Uterus (tissue), 4 donors: Measurements from ENCODE around the gene MRPS25. TPM values are rescaled to one million over a fixed set of nuclear protein-coding genes. Genes with fewer than 3 reads are reported as not detected.
"Not testable (repeated sequence)": the region's sequence is repeated elsewhere in the genome, so short reads cannot be mapped to it uniquely, and the experiment has no call there.

Experiments used
- DNase-seq, 2 donors: peaks; one replicate each; pipeline ENCODE4 v3.0.0-alpha.2; 2019 to 2020
- H3K27ac ChIP-seq, 2 donors: fragments of 200-600 bp; sonication (generic); 1 replicate in 1 of 2; 2 replicates in 1 of 2; pipeline ENCODE4 v1.5.1; 2016 to 2018
- H3K27me3 ChIP-seq, 2 donors: fragments of 200-600 bp; sonication (generic); one replicate each; pipeline ENCODE4 v1.5.1; 2018 to 2019; ENCODE audit warnings: control low read depth in 1 of 2
- H3K36me3 ChIP-seq, 2 donors: fragments of 200-600 bp; sonication (generic); one replicate each; pipeline ENCODE4 v1.5.1; 2019; ENCODE audit warnings: control low read depth in 1 of 2
- H3K4me1 ChIP-seq, 2 donors: fragments of 200-600 bp; sonication (generic); one replicate each; pipeline ENCODE4 v1.5.1; 2018 to 2019; ENCODE audit warnings: control low read depth in 1 of 2
- H3K4me3 ChIP-seq, 2 donors: fragments of 200-600 bp; sonication (generic); 1 replicate in 1 of 2; 2 replicates in 1 of 2; pipeline ENCODE4 v1.5.1; 2018 to 2019; ENCODE audit warnings: mild to moderate bottlenecking in 1 of 2
- H3K9me3 ChIP-seq, 2 donors: fragments of 200-600 bp; sonication (generic); one replicate each; pipeline ENCODE4 v1.5.1; 2019; ENCODE audit warnings: control low read depth in 1 of 2
- POLR2A ChIP-seq, 2 donors: fragments of 450-650 bp; IDR thresholded peaks; one replicate each; pipeline ENCODE4 v1.6.1; 2016; ENCODE audit warnings: antibody characterized with exemption in 2 of 2, mild to moderate bottlenecking in 1 of 2, moderate library complexity in 1 of 2
- intact Hi-C: fragments of 100-400 bp; cut with DNase I; formaldehyde crosslinking; loops from one replicate; pipeline ENCODE4 v1.15.1; 2023; ENCODE audit warnings: low total_unique reads
- total RNA-seq, 4 donors: library from RNA; depleted of rRNA in 3 of 4; stranded (reverse); fragments of >200 nt in 3 of 4; gene quantifications; one replicate each; pipeline versions ENCODE4 v1.1.0 to v1.2.4, GENCODE V29; 2014 to 2023
- TF ChIP-seq, protein P1 (sequence below), 4 experiments: fragments of 200-600 bp in 2 of 4; fragments of 450-650 bp in 2 of 4; sonication (generic) in 2 of 4; IDR thresholded peaks; one replicate each; pipeline ENCODE4 v1.5.1; 2016 to 2019; ENCODE audit warnings: antibody characterized with exemption in 4 of 4, mild to moderate bottlenecking in 2 of 4, moderate library complexity in 1 of 4
- donor health status: DM: yes; HTN: yes; CAD: no.

The MRPS25 gene
- total RNA-seq, 4 donors from 2014 or later = 6.2 to 49.8 (median 18.6) TPM

DNA sequence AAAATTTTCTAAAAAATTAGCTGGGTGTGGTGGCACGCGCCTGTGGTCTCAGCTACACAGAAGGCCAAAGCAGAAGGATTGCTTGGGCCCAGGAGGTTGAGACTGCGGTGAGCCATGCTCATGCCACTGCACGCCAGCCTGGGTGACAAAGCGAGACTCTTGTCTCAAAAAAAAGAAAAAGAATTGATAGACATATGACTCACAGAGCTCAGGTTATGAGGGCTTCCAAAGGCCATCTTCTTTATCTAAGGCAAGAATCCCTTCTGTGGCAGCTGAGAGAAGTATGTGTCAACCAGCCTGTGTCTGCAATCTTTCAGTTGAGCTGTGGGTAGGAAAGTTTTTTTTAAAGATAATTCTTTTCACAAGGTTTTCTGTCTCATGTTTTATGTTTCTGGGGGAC, 53.9 kb downstream of the MRPS25 start:
- no peaks in the 10 kb centered on the region for H3K4me1 ChIP-seq
- no peak for TF ChIP-seq POLR2A (IDR thresholded peaks at IDR 0.05)
- TF ChIP-seq, protein P1, sequence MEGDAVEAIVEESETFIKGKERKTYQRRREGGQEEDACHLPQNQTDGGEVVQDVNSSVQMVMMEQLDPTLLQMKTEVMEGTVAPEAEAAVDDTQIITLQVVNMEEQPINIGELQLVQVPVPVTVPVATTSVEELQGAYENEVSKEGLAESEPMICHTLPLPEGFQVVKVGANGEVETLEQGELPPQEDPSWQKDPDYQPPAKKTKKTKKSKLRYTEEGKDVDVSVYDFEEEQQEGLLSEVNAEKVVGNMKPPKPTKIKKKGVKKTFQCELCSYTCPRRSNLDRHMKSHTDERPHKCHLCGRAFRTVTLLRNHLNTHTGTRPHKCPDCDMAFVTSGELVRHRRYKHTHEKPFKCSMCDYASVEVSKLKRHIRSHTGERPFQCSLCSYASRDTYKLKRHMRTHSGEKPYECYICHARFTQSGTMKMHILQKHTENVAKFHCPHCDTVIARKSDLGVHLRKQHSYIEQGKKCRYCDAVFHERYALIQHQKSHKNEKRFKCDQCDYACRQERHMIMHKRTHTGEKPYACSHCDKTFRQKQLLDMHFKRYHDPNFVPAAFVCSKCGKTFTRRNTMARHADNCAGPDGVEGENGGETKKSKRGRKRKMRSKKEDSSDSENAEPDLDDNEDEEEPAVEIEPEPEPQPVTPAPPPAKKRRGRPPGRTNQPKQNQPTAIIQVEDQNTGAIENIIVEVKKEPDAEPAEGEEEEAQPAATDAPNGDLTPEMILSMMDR (IDR thresholded peaks at IDR 0.05) = no peak
- H3K9me3 ChIP-seq = no peaks in the 10 kb centered on the region
- H3K27ac ChIP-seq = no peak overlapping the region
- no peak for DNase-seq
- H3K4me3 ChIP-seq = no peak overlapping the region
- no peaks in the 10 kb centered on the region for H3K27me3 ChIP-seq
- no peaks in the 10 kb centered on the region for H3K36me3 ChIP-seq
- intact Hi-C loops = no loop called here

DNA sequence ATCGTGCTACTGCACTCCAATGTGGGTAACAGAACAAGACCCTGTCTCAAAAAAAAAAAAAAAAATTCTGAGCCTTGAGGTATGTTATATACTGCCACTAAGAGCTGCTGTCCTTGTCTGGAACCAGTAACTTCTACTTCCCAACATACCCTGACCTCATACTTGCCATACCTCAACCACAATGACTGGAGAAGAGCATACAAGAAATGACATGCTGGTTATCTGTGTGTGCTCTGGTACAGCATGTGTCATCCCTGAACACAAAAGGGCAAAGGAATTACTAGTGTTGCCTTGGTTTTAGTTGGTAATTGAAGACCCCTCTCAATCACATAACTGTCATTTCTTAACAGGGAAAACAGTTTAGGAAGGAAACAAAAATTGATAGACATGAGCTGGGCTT, 54.5 kb downstream of the MRPS25 start:
- Histone ChIP-seq H3K4me3 (no peak overlapping the region), H3K36me3 (no peaks in the 10 kb centered on the region), H3K4me1 (no peaks in the 10 kb centered on the region), H3K9me3 (no peaks in the 10 kb centered on the region), H3K27me3 (no peaks in the 10 kb centered on the region), H3K27ac (no peak overlapping the region)
- intact Hi-C loops = no loop called here
- TF ChIP-seq POLR2A (IDR thresholded peaks at IDR 0.05) = no peak
- TF ChIP-seq, protein P1 (IDR thresholded peaks at IDR 0.05) = no peak
- no peak for DNase-seq

DNA sequence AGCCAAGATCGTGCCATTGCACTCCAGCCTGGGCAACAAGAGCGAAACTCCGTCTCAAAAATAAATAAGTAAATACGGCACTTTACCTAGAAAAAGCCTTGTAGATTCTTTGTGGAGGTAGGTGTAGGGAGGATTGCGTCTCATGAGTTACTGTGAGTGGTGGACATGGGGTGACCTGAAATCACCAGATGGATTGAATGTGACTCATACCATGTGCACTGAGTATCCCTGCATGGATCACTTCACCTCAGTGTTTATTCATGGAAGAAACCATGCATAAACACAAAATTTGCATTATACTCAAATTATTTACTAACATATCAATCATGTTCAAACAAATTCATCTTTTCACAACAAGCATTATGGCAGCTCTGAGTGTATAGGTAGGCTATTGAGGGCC, 55.9 kb downstream of the MRPS25 start:
- TF ChIP-seq, protein P1 (IDR thresholded peaks at IDR 0.05) = no peak
- no peak for TF ChIP-seq POLR2A (IDR thresholded peaks at IDR 0.05)
- Histone ChIP-seq H3K9me3 (no peaks in the 10 kb centered on the region), H3K4me3 (no peak overlapping the region), H3K27me3 (no peaks in the 10 kb centered on the region), H3K4me1 (no peaks in the 10 kb centered on the region), H3K27ac (no peak overlapping the region), H3K36me3 (no peaks in the 10 kb centered on the region)
- intact Hi-C loops = no loop called here
- no peak for DNase-seq

DNA sequence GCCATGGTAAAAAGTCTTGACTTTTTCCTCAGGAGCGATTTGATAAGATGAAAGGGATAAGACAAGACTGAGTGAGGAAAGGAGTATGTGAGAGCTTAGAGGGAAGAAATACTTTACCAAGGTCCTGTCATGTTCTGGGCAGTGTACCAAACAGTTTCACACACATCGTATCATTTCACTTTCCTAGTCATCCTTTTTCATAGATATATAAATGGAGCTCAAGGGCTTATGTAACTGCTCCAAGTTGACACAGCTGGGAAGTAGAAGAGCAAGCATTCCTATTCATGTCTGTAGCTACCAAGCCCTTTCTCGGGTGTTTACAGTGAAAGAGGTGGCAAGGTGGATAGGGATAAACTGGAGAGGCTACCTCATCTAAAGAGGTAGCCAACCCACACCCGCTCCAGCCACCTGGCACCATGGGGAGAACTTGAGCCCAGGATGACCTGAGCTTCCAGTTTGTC, 57.4 kb downstream of the MRPS25 start:
- Histone ChIP-seq H3K9me3 (no peaks in the 10 kb centered on the region), H3K27ac (no peak overlapping the region), H3K4me3 (no peak overlapping the region), H3K4me1 (no peaks in the 10 kb centered on the region), H3K36me3 (no peaks in the 10 kb centered on the region), H3K27me3 (no peaks in the 10 kb centered on the region)
- TF ChIP-seq POLR2A (IDR thresholded peaks at IDR 0.05) = no peak
- TF ChIP-seq, protein P1 (IDR thresholded peaks at IDR 0.05) = no peak
- intact Hi-C loops = no loop called here
- no peak for DNase-seq

DNA sequence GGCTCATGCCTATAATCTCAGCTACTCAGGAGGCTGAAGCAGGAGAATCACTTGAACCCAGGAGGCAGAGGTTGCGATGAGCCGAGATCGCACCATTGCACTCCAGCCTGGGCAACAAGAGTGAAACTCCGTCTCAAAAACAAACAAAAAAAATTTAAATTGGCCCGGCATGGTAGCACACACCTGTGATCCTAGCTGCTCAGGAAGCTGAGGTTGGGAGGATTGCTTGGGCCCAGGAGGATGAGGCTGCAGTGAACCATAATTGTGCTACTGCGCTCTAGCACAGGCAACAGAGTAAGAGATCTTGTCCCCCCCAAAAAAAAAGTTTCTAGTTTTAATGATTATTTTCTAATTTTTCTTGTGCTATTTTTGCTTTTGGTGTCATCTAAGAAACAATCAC, 65.9 kb downstream of the MRPS25 start:
- H3K4me3 ChIP-seq, intact Hi-C loops, H3K36me3 ChIP-seq: not testable (repeated sequence)

More for the DNA sequence above, 65.9 kb downstream of the MRPS25 start:
- not testable (repeated sequence) for H3K9me3 ChIP-seq, DNase-seq, H3K27me3 ChIP-seq, H3K27ac ChIP-seq, H3K4me1 ChIP-seq

Other genes starting within 250 kb of the MRPS25 start
- 10 to 100 TPM in 3 of 4 donors, 1 to 10 TPM in 1; 10.0 to 66.8 (median 19.2) TPM for gene FGD5, start 246.4 kb downstream of the MRPS25 start, total RNA-seq
- gene NR2C2, start 117.7 kb downstream of the MRPS25 start, total RNA-seq = 10 to 100 TPM; 29.7 to 78.3 (median 61.0) TPM
- gene RBSN, start 33.8 kb upstream of the MRPS25 start, total RNA-seq = 10 to 100 TPM; 27.4 to 62.8 (median 39.8) TPM
- 10 to 100 TPM; 39.2 to 89.0 (median 79.8) TPM for gene CAPN7, start 140.9 kb upstream of the MRPS25 start, total RNA-seq